PFSK-1 (cell line): ENCODE data around the gene NFE2L1.

Source experiments
- FOXP2 ChIP-seq: optimal IDR thresholded peaks from 2 replicates; pipeline ENCODE3; 2011; ENCODE audit warnings: borderline replicate concordance, control low read depth, inconsistent platforms; ENCODE audit not compliant: insufficient read depth; ENCODE audit errors: extremely low read length, extremely low read depth
- POLR2AphosphoS5 ChIP-seq: IDR thresholded peaks from 2 replicates; pipeline ENCODE4 v1.6.1; 2012; ENCODE audit warnings: low read depth, mild to moderate bottlenecking, control low read depth, low read length, moderate library complexity
- SIN3A ChIP-seq: IDR thresholded peaks from 2 replicates; pipeline ENCODE4 v1.6.1; 2012; ENCODE audit warnings: mild to moderate bottlenecking, low read length, moderate library complexity, borderline replicate concordance; ENCODE audit not compliant: insufficient read depth
- TAF1 ChIP-seq: IDR thresholded peaks from 2 replicates; pipeline ENCODE4 v1.6.1; 2012; ENCODE audit warnings: low read length, control low read depth, borderline replicate concordance; ENCODE audit not compliant: insufficient read depth
- TF ChIP-seq, protein P1 (sequence below), 2 experiments: IDR thresholded peaks; 2 replicates each; pipeline versions ENCODE4 v1.6.1 to v1.8.0; 2011 to 2012; ENCODE audit warnings: low read depth in 2 of 2, low read length in 2 of 2, control low read depth in 1 of 2, inconsistent platforms in 1 of 2, mild to moderate bottlenecking in 1 of 2, moderate library complexity in 1 of 2; ENCODE audit not compliant: insufficient read depth in 1 of 2

DNA sequence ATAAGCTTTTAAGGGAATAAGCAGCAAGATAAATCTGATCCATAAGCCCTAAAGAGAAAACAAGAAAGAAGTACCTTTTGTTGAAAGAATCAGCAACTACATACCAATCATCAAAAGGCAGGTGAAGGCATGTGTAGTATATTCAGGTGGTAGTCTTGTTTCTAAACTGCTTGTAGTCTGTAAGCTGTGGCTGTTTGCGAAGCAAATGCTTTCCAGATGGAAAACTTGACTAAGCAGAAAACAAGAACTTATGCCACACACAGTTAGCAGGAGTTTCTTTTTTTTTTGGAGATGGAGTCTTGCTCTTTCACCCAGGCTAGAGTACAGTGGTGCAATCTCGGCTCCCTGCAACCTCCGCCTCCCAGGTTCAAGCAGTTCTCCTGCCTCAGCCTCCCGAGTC, 47.5 kb downstream of the NFE2L1 start:
- TF ChIP-seq POLR2AphosphoS5 (no peak), TAF1 (no peak), SIN3A (no peak), FOXP2 (no peak)
- TF ChIP-seq, protein P1, sequence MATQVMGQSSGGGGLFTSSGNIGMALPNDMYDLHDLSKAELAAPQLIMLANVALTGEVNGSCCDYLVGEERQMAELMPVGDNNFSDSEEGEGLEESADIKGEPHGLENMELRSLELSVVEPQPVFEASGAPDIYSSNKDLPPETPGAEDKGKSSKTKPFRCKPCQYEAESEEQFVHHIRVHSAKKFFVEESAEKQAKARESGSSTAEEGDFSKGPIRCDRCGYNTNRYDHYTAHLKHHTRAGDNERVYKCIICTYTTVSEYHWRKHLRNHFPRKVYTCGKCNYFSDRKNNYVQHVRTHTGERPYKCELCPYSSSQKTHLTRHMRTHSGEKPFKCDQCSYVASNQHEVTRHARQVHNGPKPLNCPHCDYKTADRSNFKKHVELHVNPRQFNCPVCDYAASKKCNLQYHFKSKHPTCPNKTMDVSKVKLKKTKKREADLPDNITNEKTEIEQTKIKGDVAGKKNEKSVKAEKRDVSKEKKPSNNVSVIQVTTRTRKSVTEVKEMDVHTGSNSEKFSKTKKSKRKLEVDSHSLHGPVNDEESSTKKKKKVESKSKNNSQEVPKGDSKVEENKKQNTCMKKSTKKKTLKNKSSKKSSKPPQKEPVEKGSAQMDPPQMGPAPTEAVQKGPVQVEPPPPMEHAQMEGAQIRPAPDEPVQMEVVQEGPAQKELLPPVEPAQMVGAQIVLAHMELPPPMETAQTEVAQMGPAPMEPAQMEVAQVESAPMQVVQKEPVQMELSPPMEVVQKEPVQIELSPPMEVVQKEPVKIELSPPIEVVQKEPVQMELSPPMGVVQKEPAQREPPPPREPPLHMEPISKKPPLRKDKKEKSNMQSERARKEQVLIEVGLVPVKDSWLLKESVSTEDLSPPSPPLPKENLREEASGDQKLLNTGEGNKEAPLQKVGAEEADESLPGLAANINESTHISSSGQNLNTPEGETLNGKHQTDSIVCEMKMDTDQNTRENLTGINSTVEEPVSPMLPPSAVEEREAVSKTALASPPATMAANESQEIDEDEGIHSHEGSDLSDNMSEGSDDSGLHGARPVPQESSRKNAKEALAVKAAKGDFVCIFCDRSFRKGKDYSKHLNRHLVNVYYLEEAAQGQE (IDR thresholded peaks at IDR 0.05; ENCODE audit: insufficient read depth in 1 of 2, low read depth in 2 of 2, low read length in 2 of 2), result no peak
